Activated CD4-positive, alpha-beta T cell treated with anti-CD3 and anti-CD28 coated beads, Interleukin-2, amount 50 U/mL, for 16 hours (primary cell): Measurements from ENCODE around the gene TMEM154.

Source experiments
- DNase-seq: peaks from one replicate; pipeline ENCODE4 v3.0.0-alpha.2; 2020

Gene TMEM154, protein sequence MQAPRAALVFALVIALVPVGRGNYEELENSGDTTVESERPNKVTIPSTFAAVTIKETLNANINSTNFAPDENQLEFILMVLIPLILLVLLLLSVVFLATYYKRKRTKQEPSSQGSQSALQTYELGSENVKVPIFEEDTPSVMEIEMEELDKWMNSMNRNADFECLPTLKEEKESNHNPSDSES

DNA sequence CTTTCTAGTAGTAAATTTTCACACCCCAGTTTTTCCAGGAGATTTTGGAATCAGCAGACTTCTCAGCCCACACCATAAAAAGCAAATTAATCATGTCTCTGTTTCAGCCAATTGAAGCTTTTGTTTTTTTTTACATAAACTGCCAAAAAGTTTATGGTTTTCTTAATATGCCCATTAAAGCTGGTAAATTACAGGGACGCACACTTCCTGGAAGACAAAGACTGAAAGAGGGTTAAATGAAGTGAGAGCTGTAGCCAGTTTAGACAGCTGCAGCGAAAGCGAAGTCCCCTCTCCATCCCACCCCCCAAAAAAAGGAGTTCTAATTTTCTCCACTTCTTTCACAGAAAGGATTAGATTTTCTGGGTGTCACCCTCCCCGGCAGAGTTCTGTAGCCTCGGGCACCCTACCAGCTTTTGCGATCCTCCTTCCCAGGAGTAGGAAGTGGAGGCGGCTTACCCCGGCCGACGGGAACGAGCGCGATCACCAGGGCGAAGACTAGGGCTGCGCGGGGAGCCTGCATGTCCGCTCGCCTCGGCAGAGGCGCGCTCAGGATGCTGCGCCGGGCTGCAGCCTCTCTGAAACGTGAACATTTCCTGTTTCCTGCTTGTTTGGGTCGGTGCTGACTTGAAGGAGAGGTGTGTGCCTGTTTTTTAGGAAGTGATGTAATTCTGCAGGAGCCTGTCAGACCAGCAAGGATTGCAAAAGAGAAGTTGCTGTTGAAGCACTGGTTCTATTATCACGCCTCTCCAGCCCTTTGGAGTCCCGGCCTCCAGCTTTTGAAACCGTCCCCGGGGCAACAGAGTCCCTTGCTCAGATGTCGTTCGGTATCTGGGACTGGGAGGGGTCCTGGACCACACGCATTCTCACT is at the start of gene TMEM154:
TSS of gene TMEM154 (minus strand) at position 584 of the 868 bp plus-strand sequence. CDS start at position 520, 64 bp downstream.
- peak; percentile 93 for DNase-seq

DNA sequence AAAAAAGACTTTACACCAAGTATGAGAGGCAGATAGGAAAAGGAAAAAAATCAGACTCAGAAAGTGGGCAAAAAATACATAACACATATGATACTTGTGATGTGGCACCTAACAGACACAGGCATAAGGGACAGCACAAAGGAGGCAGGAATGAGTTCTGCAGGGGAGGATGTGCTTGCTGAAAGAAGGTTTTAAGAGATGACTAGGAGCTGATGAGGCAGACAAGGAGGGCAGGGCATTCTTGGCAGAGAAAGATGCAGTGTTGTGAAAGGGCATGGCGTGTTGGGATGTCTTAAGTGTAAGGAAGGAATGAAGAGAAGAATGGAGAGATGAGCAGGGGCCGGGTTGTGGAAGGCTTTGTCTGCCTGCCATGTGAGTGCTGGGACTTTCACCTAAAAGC is 49.7 kb upstream of the TMEM154 start:
- DNase-seq, result no peak

DNA sequence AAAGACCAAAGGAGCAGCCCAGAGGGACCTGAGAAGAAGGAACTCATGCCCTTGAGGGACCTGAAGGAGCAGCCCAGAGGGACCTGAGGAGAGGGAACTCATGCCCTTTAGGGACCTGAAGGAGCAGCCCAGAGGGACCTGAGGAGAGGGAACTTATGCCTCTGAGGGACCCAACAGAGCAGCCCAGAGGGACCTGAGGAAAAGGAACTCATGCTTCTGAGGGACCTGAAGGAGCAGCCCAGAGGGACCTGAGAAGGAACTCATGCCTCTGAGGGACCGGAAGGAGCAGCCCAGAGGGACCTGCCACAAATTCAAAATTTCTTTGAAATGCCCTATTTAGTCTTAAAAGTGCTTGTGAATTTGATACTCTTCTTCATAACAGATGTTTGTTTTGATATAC is 48.5 kb upstream of the TMEM154 start:
- DNase-seq, result no peak

DNA sequence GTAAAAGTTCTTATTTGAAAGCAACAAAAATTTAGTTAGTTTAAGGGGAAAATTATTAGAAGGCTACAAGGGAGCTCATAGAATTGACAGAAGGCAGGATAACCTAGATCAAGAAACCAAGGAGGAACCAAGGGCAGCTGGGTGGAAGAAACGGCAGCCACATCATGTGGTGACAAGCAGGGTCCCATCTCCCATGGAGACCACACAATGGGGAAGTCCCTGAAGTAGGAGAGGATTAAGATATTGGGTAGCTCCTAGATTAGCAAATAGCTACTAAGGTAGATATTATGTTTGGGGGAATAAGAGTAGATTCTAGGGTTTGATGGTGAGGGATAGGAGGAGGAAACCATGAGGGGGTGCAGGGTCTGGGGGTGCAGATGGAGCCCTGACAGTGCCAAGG is 48.0 kb upstream of the TMEM154 start:
- DNase-seq, result no peak

DNA sequence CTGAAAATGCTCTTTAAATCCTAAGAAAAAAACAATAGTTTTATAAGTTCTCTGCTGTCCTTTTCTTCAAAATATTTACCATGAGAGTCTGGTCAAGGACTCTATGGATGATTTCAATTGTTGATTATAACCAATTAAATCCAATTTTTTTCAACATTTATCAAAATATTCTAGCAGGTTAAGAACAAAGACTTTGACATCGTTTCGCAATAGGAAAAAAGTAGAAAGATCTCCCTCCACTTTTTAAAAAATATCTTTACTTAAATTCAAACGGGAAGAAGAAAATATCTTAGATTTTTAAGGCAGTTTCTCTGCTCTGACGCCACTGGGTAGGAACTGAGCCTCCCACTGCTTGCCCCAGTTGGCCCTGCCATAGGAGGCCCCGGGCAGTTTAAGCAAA is 44.7 kb upstream of the TMEM154 start:
- DNase-seq, result no peak

DNA sequence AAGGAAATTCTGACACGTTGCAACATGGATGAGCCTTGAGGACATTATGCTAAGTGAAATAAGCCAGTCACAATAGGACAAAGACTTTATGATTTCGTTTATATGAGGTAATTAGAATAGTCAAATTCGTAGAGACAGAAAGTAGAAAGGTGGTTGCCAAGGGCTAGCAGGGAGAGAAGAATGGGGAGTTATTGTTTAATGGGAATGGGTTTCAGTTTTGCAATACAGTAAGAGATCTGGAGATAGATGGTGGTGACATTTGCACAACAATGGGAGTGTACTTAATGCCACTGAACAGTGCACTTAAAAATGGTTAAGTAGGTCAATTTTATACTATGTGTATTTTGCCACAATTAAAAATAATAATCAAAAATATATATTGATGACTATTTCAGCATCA is 43.4 kb upstream of the TMEM154 start:
- DNase-seq, result no peak

DNA sequence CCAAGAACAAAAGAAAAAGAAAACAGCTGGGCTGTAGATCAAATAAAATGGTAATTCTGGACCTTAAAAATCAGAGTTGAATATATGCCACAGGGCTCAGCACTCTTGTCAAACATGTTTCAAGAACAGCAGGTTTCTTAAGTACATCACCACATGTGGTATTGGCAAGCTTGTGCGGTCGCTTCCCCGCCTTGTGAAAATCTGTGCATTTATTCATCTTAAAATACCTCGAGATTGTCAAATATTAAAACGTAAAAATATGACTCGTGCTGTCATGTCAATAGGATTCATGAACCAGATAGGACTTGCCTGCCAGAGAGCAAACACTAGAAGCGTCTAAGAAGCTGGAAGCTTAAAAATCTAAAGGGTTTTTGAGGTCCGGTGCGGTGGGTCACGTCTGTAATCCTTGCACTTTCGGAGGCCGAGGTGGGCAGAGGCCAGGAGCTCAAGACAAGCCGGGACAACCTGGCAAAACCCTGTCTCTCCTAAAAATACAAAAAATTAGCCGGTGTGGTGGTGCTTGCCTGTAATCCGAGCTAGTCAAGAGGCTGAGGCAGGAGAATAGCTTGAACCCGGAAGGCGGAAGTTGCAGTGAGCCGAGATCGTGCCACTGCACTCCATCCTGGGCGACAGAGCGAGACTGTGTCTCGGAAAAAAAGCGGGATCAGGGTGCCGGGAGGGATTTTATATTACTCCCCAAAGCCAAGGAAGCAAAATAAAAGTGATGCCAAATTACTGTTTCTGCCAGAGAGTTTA is 40.2 kb upstream of the TMEM154 start:
- no peak for DNase-seq

DNA sequence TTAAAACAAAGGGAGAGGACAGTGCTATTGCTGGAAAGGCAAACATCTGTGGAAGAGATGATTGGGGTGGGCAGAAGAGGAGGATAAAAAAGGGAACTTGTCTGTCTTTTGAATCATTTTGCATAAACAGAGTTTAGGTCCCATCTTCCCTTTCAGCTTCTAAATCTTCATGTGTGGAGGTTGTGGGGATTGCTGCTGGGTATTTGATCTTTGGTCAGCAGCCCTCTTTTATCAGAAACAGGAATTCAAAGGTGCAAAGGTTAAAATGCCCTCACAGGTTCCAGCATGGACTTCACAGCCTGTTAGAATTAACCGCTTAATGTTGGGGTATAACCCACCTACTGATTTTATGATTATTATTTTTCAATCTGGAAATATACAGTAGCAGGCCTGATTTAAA is 39.5 kb upstream of the TMEM154 start:
- no peak for DNase-seq

DNA sequence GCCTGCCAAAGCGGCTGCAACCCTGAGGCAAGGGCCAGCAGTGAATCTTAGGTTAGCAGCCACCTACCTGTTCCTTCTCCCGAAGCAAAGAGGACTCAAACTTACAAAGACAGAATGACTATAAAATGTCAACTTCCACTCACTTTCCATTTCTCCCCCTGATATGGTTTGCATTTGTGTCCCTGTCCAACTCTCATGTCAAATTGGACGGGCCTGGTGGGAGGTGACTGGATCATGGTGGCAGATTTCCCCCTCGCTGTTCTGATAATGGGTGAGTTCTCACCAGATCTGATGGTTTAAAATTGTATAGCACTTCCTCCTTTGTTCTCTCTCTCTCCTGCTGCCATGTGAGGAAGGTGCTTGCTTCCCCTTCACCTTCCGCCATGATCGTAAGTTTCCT is 35.3 kb upstream of the TMEM154 start:
- no peak for DNase-seq

DNA sequence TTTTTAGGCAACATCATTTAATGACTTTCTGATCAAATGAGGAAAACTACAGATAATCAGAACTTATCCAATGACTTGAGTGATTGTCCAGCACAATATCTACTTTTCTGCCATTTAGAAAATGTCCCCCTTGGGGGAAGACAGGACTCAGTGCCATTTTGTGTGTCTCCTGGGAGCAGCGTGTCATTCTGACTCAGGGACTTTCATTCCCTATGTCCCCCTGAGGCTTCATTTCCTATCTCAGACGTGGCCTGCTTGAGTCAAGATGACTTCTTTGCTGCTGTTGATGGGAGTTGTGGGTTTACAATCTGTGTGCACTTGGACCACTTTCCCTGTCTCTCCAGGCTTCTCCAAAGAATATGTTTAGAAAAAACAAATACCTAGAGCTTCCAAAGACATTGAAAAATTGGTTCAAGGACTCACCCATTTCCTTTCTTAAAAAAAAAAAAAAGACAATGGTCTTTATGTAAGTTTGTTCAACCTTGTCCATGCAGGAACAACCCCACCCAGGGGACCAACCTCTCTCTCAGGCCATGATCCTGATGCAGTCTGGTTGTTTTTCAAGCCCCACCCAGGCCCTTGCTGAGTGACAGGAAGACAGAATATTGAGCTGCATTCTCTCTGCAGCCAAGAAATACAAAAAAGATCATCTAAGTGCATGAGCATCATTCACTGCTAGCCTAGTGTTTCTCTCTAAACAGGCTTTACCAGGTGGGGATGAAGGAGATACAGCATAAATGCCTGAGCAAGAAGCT is 34.3 kb upstream of the TMEM154 start:
- no peak for DNase-seq

DNA sequence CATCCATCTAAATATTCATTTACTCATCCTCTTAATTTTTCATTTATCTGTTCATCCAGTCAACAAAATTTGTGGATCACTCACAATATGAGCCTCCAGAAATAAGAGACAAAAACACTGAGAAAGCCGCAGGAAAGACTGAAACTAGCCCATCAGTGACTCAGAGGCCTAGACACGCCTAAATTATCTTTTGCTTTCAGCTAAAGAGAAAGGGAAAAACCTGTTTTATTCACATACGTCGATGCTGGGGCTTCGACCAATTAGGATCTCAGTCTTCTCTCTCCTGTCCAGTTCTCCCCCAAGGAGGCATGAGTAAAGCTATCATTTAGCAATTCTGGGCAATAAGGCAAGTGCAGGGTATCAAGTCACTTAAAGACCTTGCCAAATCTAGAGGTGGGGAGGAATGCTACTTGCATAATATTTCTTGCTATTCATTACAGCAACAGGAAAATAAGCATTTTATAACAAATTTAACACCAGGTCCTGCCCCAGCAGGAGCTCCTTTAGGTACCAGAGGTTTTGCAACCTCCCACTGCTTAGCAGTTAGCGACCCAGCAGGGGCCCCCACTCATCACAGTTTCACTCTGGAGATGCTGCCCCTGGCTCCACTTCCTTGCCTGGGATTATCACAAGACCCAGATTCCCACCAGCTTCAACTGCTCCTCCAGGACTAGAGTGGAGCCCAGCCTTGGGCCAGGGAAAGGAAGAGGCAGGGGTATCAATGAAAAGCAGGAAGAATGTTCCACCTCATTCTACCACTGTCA is 30.1 kb upstream of the TMEM154 start:
- peak; percentile 32 for DNase-seq

DNA sequence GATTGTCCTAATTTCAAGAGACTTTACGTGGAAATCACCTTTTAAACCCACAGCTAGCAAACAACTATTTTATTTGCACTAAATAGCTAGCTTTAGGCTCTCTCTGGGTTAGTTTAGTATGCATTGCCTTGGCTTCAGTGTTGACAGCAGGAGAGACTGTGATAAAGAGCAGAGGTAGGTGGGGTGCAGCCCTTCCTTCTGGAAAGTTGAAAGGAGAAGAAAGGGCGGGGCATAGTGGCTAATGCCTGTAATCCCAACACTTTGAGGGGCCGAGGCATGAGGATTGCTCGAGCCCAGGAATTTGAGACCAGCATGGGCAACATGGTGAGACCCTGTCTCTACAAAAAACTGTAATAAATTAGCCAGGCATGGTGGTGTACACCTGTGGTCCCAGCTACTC is 29.0 kb upstream of the TMEM154 start:
- no peak for DNase-seq

DNA sequence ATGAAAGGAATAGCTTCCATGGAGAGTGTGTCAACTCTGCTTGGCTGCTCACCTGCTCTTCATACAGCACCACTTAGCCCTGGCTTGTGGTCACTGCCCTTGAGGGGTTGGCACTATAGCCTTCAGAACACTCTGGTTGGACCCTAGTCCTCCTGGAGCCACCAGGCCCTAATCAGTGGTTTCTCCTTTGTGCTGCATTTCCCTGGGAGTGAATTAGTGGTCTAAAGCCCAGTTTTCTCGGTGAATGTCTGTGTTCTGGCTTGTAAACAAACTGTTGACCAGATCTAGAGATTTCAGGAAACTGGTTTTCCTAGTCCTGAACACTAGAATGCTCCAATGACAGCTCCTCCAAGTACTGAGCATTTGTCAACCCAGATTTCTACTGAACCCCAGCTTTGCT is 28.6 kb upstream of the TMEM154 start:
- DNase-seq, result no peak

DNA sequence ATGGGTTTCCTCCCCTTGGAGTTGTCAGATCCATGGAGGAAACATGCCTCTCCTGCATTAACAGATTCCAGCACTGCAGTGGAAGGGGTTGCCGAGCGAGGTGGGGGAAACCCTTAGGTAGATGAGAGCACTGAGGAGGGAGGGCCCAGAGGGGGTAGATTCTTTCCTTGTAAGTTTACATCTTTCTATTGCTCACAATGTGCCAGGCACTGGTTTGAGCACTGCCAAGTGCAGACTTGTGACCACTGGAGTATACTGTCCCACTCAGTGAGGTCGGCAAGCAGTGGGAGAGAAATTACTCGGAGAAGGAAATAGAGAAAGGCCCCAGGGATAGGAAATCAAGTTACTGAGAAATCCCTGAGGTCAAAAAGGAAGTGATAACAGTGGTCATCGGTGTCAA is 27.8 kb upstream of the TMEM154 start:
- DNase-seq, result no peak

DNA sequence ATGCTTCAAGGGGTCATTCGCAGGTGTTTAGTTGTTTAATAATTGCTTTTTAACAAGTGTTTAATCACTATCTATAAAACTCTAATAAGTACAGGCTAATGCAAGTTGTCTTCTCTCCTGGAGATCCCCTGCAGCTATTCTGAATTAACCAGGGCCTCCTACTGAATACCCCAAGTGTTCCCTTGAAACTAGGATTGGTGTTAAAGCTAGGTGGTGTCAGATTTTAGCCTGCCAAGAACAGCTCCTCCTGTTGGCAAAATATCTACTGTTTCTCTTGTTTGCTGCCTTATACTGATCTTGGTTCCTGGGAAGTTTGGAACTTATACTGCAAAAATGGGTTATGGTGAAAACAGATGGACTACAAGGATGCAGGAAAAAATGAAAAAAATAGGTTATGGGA is 26.1 kb upstream of the TMEM154 start:
- DNase-seq, result no peak

DNA sequence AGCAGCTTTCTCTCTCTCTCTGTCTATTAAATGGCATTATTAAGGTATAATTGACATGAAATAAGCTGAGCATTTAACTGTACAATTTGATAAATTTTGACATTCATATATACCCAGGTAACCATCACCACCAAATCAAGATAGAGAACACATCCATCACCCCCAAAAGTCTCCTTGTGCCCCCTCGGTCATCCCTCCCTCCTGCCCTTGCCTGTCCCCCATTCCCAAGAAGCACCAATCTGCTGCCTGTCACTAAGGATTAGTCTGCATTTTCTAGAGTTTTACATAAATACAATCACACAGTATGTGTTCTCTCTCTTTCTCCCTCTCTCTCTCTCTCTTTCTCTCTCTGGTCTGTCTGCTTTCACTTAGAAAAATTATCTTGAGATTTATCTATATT is 25.0 kb upstream of the TMEM154 start:
- no peak for DNase-seq

DNA sequence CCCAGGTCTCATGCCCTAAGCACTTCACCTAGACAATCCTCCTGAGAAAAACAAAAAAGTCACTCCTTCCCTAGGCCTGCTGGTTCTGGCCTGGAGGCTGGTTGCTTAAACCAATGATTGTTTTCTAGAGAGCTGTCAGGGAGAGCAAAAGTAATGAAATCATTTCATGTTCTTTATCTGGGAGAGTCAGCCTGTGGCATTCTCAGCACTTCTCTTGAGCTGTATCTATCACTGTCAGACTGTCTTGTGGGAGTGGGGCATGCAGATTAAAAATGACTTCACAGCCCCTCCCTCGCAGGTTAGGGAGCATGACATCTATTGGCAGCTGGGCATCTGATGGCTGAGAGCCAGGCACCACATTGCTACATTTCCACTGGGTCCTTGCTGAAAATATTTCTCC is 20.4 kb upstream of the TMEM154 start:
- DNase-seq, result no peak

DNA sequence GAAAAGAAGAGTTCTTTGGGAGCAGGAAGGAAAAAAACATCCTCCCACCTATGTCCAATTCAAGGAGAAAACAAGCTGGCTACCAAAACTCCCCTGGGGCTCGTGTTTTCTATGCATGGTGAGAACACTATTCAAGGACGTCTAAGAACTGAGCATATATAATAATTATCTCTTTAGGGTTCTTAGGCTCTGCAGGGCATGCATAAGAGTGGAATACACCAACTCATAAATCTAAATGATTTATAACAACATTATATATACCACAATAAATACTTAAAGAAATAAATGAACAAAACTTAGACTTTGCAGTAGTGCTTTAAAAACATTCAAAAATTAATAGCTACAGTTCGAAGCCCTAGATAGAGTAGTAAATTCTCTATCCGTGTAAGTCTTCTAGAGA is 19.5 kb upstream of the TMEM154 start:
- no peak for DNase-seq

DNA sequence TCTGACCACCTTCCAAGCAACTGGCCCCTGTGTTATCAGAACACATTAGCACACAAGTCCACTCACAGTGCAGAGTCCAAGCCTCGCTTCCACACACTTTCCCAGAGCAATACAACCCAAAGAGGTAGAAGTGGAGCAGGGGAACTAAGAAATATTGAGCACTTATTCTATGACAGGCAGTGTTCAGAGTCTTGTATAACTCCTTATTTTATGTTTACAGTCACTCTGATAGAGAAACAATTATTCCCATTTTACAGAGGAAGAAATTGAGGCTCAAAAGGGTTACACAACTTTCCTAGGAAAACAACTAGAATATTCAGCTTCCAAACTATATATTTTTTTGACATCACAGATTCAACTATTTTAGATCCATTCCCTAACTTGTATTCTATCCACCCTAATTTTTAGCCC is 18.3 kb upstream of the TMEM154 start:
- no peak for DNase-seq

DNA sequence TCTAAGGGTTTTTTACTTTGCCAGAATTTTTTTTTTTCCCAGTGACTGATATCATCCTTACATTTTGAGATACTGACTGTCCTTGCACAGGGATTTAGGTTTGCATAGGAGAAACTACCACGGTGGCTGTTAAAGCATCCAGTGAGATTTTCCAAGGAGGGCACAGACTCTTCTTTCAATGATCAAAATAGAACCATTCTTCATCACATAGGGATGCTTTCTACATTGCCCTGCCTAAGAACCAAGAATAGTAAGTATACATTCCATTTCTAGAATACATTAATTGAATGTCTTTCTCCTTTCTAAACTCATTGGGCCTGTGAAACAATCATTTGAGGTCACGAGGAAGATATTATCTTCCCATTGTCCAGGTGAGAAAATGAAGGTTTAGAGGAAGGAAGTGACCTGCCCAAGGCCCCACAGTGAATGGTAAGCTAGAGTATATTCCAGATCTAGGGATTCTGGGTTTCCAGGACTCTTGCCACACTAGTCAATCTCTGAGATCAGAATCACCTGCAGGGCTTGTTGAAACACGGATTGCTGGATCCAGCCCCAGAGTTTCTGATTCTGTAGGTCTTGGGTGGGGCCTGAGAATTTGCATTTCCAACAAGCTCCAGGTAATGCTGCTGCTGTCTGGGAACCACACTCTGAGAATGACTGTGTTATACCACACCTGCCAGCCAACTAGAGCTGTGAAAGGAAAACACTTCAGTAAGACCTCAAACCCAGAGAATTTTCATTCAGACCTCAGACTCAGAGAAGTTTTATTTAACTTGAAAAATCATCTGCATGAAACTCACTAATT is 17.7 kb upstream of the TMEM154 start:
- no peak for DNase-seq

DNA sequence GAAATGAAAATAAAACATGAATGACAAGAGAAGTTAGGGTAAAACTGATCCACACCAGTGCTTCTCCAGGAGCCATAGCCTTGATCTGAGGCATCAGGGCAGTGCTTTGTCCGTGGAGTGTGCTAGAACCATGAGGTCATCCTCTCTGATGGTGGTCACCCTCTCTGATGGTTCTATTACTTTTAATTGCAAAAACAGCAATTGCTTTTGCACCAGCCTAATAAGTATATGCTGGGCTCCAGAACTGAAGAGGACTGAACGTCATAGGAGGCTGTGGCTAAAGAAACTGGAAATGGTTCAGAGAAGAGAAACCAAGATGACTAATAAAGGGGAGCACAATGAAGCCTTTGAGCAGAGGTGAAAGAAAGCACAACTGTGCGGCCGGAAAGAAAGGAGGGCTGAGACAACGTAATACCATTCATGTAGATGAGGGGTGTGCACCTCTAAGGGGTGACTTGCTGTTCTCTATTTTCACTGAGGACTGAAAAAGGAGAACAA is 17.0 kb upstream of the TMEM154 start:
- peak; percentile 89 for DNase-seq
